Left cardiac atrium (tissue), 4 donors: ENCODE results near the gene FLT1. TPM values are rescaled to one million over a fixed set of nuclear protein-coding genes. Genes with fewer than 3 reads are reported as not detected.

ENCODE experiments used
- ATAC-seq, 2 donors: fragments of 200-7000 bp; cut with Tn5 transposase; one replicate each; pipeline ENCODE4 v1.9.1; 2020; ENCODE audit warnings: mild to moderate bottlenecking in 2 of 2, moderate library complexity in 2 of 2
- DNase-seq: peaks from one replicate; pipeline ENCODE4 v3.0.0-alpha.2; 2020
- intact Hi-C, 2 donors: fragments of 100-400 bp; cut with DNase I; formaldehyde crosslinking; loops; one replicate each; pipeline versions ENCODE4 v1.14.1 to v1.15.1; 2022 to 2023
- long read RNA-seq: library from polyadenylated mRNA; unstranded; transcript quantifications from one replicate; pipeline ENCODE4 v2.0.0, GENCODE V29; 2021
- total RNA-seq, 2 donors: library from RNA; stranded (reverse); fragmentation: NEBNext Ultra II Directional; extraction: Animal tissue kit (Norgen Biotek cat#: 25700); gene quantifications; one replicate each; pipeline ENCODE4 v1.2.1, GENCODE V29; 2021
- donor health status: DM: no; HTN: yes; CAD: no.
- donor health status: DM: no; HTN: yes; CAD: no; lungs with severe emphysema.
- donor health status: DM: yes; HTN: yes; CAD: no.
- donor health status: Dilated cardiomyopathy.

The FLT1 gene, protein sequence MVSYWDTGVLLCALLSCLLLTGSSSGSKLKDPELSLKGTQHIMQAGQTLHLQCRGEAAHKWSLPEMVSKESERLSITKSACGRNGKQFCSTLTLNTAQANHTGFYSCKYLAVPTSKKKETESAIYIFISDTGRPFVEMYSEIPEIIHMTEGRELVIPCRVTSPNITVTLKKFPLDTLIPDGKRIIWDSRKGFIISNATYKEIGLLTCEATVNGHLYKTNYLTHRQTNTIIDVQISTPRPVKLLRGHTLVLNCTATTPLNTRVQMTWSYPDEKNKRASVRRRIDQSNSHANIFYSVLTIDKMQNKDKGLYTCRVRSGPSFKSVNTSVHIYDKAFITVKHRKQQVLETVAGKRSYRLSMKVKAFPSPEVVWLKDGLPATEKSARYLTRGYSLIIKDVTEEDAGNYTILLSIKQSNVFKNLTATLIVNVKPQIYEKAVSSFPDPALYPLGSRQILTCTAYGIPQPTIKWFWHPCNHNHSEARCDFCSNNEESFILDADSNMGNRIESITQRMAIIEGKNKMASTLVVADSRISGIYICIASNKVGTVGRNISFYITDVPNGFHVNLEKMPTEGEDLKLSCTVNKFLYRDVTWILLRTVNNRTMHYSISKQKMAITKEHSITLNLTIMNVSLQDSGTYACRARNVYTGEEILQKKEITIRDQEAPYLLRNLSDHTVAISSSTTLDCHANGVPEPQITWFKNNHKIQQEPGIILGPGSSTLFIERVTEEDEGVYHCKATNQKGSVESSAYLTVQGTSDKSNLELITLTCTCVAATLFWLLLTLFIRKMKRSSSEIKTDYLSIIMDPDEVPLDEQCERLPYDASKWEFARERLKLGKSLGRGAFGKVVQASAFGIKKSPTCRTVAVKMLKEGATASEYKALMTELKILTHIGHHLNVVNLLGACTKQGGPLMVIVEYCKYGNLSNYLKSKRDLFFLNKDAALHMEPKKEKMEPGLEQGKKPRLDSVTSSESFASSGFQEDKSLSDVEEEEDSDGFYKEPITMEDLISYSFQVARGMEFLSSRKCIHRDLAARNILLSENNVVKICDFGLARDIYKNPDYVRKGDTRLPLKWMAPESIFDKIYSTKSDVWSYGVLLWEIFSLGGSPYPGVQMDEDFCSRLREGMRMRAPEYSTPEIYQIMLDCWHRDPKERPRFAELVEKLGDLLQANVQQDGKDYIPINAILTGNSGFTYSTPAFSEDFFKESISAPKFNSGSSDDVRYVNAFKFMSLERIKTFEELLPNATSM (N-terminal part only)
- 10 to 100 TPM; 38.7 to 49.5 TPM for total RNA-seq
- long read RNA-seq, partial matches to known transcripts = 8 of 11 reads
- long read RNA-seq, other reads (novel, unspliced or antisense) = 3 of 11 reads

DNA sequence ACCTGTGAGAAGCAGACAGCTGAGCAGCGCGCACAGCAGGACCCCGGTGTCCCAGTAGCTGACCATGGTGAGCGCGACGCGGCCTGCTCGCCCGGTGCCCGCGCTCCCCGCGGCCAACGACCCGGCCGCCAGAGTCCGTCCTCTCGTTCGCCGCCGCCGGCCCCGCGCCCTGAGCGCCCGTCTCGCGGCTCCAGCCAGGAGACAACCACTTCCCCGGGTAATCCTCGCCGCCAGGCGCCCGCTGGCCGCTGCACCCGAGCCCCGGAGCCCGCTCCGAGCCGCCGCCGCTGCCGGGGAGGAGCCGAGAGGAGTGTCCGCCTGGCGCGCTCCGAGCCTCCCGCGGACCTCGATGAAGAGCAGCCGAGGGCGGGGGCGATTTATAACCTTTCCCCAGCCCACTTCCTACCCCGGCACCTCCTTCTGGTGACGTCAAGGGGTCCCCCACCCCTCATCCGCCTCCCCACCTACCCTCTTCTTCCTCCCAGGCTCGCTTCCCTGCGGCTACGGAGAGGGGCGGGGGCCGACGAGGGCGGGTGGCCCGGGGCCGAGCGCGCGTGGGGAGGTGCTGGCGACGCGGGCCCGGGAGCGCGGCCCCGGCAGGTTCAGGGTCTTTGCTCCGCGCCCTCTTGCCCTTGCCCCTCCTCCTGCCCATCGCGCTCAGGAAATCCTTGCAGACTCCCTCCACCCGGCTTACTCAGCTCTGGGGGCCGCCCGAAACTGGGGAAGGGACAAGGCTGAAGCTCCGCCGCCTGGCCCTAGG is at the start of gene FLT1:
FLT1 (minus strand) TSS at position 351 of the 760 bp plus-strand sequence; CDS start at position 66, 285 bp downstream.
- peak; percentile 85 for DNase-seq
- peak; percentile 71 to 85 for ATAC-seq
- intact Hi-C loops = no loop called here

- intact Hi-C loops = no loop called here
- no peak for ATAC-seq
- no peak for DNase-seq
These were observed 49.1 kb upstream of the FLT1 start for GRCh38 chr13:28544026-28544425.

GRCh38 chr13:28542804-28543203 is 47.9 kb upstream of the FLT1 start:
- ATAC-seq (no peak), DNase-seq (no peak)
- intact Hi-C loops = no loop called here

DNA sequence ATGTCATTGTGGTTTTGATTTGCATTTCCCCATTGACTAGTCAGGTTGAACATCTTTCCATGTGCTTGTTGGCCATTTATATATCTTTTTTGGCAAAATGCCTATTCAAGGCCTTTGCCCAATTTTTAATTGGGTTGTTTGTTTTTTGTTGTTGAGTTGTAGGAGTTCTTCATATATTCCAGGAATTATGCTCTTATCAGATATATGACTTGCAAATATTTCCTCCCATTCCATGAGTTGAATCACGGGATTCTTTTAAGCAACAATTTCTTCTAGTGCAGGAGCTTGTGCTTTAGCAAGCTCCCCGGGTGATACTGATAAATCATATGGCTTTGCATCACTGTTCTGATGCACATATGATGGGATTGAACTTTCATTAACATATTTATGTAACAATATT is 47.0 kb upstream of the FLT1 start:
- intact Hi-C loops = no loop called here
- ATAC-seq = no peak
- no peak for DNase-seq

DNA sequence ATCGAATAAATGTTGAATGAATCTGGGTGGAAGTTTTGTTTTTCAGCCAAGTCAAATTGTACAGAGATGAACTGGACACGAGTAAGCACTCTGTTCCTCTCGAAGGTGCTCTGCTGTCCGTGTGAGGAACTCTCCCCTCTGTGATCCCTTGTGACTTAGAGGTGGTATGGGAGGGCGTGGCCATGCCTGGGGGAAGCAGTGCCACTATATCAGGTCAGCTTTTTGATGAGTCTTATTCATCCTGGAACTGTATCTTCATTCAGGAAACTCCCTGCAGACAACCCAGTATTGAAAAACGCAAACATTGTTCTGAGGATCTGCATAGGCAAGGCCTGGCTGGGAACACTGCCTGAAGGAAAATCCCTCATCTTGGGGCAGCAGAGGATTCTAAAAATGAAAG is 45.7 kb upstream of the FLT1 start:
- no peak for DNase-seq
- ATAC-seq = no peak
- intact Hi-C loops = no loop called here

- intact Hi-C loops = loop anchor here in 1 of 2 donors (10.0 kb wide), 1 partner anchor 95 kb away; no protein-coding TSS in a partner anchor
- DNase-seq = no peak
- no peak for ATAC-seq
These were observed 44.8 kb upstream of the FLT1 start for GRCh38 chr13:28539625-28540286.

GRCh38 chr13:28538932-28539331 is 44.0 kb upstream of the FLT1 start:
- DNase-seq (no peak), ATAC-seq (no peak)
- intact Hi-C loops = loop anchor here in 1 of 2 donors (10.0 kb wide), 1 partner anchor 96 kb away; no protein-coding TSS in a partner anchor

GRCh38 chr13:28537171-28537570 is 42.2 kb upstream of the FLT1 start:
- intact Hi-C loops = loop anchor here in 1 of 2 donors (10.0 kb wide), 1 partner anchor 98 kb away; no protein-coding TSS in a partner anchor
- no peak for ATAC-seq
- DNase-seq = no peak

- ATAC-seq (no peak), DNase-seq (no peak)
- intact Hi-C loops = loop anchor here in 1 of 2 donors (10.0 kb wide), 1 partner anchor 98 kb away; no protein-coding TSS in a partner anchor
These were observed 41.4 kb upstream of the FLT1 start for GRCh38 chr13:28536371-28536770.

DNA sequence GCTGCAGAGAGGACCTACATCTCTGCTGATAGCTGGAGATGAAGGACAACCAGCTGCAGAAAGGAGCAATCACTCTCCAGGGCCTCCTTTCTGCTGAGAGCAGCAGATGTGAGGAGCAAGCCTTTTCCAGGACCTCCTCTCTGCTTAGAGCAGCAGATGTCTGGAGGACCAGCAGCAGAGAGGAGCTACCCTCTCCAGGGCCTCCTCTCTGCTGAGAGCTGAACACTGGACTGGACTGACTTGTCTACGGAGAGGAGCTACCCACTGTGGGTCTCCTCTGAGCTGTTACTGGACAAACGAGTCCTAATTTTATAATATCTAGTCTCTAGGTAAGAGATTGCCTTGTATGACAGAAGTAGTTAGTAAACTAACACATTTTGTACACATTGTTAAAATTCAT is 40.8 kb upstream of the FLT1 start:
- DNase-seq (no peak), ATAC-seq (no peak)
- intact Hi-C loops = loop anchor here in 1 of 2 donors (10.0 kb wide), 1 partner anchor 99 kb away; no protein-coding TSS in a partner anchor

GRCh38 chr13:28534801-28535200 is 39.9 kb upstream of the FLT1 start:
- ATAC-seq = no peak
- intact Hi-C loops = loop anchor here in 1 of 2 donors (10.0 kb wide), 1 partner anchor 100 kb away; no protein-coding TSS in a partner anchor

DNA sequence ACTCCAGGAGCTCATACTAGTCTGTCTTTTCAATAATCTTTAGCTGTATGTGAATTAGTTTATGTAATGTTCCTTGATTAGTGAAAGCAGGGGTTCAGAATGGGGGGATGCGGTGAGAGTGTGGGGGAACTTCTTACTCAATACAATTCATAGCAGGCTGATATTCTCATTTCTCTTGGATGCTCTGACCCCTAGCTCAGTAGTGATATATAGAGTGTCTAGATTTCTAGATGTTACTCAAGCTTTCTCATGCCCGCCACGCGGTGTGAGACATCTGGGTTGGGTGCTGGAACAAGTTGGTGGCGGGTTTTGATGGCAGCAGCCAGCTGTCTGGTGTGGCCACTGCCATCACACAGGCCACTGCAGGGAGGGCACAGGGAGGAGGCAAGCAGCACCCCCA is 39.3 kb upstream of the FLT1 start:
- DNase-seq = no peak
- intact Hi-C loops = loop anchor here in 1 of 2 donors (10.0 kb wide), 1 partner anchor 101 kb away; no protein-coding TSS in a partner anchor
- no peak for ATAC-seq

More at GRCh38 chr13:28534801-28535200, 39.9 kb upstream of the FLT1 start:
- DNase-seq = no peak

- no peak for DNase-seq
- intact Hi-C loops = loop anchor here in 1 of 2 donors (10.0 kb wide), 1 partner anchor 101 kb away; no protein-coding TSS in a partner anchor
- ATAC-seq = no peak
These were observed 38.7 kb upstream of the FLT1 start for GRCh38 chr13:28533441-28534166.

GRCh38 chr13:28533125-28533436 is 38.2 kb upstream of the FLT1 start:
- intact Hi-C loops = loop anchor here in 1 of 2 donors (10.0 kb wide), 1 partner anchor 102 kb away; no protein-coding TSS in a partner anchor
- ATAC-seq (peak in 1 of 2 donors; percentile 13), DNase-seq (no peak)

- DNase-seq = peak; percentile 59
- intact Hi-C loops = loop anchor here in 1 of 2 donors (10.0 kb wide), 1 partner anchor 102 kb away; no protein-coding TSS in a partner anchor
These were observed 37.6 kb upstream of the FLT1 start for GRCh38 chr13:28532388-28533124.

DNA sequence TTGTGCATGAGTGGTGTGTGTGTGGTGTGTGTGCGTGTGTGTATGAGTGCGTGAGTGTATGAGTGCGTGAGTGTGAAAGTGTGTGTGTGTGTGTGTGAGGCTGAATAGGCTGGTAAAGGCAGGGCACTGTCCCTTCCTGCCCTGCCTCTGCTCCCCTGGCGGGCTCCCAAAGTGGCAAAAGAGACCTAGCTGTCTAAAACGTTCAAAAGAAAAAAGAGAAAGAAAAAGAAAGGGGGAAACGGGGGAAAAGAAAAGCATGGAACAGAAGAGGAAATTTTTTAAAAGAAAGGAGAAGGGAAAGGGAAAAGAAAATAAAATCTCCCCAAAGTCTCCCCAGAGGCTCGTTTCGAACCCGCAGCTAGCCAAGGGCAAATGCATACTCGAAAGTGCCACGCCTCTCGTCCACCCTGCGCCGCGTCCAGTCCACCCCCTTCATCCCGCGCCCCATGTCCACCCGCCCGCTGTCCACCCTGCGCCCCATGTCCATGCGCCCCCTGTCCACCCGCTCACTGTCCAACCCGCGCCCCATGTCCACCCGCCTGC is 37.0 kb upstream of the FLT1 start:
- peak; percentile 29 for DNase-seq
- peak in 1 of 2 donors; percentile 40 for ATAC-seq
- intact Hi-C loops = loop anchor here in 1 of 2 donors (10.0 kb wide), 1 partner anchor 103 kb away; no protein-coding TSS in a partner anchor

More at GRCh38 chr13:28532388-28533124, 37.6 kb upstream of the FLT1 start:
- peak; percentile 62 to 65 for ATAC-seq
